GM23338 (cell line): ENCODE data around the gene CACNA1C. TPM values are rescaled to one million over a fixed set of nuclear protein-coding genes. Genes with fewer than 3 reads are reported as not detected.

Experiments used
- ATAC-seq: fragments of 200-7000 bp; cut with Tn5 transposase; 3 replicates; pipeline ENCODE4 v1.9.1; 2020
- DNase-seq: peaks from one replicate; pipeline ENCODE4 v3.0.0-alpha.2; 2015; ENCODE audit warnings: low spot score
- H2AFZ ChIP-seq: fragments of 200-600 bp; sonication (generic); 2 replicates; pipeline ENCODE4 v1.8.0; 2016; ENCODE audit warnings: antibody characterized with exemption, mild to moderate bottlenecking, moderate library complexity
- H3F3A ChIP-seq: fragments of 200-600 bp; sonication (generic); replicated peaks from 2 replicates; pipeline ENCODE4 v1.8.0; 2017; ENCODE audit warnings: antibody characterized with exemption, mixed run types, low read depth
- H3K27ac ChIP-seq: fragments of 200-600 bp; sonication (generic); 2 replicates; pipeline ENCODE4 v1.6.1; 2016; ENCODE audit warnings: low read depth
- H3K27me3 ChIP-seq: fragments of 200-600 bp; sonication (generic); 2 replicates; pipeline ENCODE4 v1.8.0; 2016; ENCODE audit warnings: mild to moderate bottlenecking, mixed run types, moderate library complexity; ENCODE audit not compliant: insufficient read depth
- H3K36me3 ChIP-seq: fragments of 200-600 bp; sonication (generic); 2 replicates; pipeline ENCODE4 v1.8.0; 2016; ENCODE audit warnings: mild to moderate bottlenecking; ENCODE audit not compliant: insufficient read depth
- H3K4me1 ChIP-seq: fragments of 200-600 bp; sonication (generic); 2 replicates; pipeline ENCODE4 v1.8.0; 2016; ENCODE audit warnings: mild to moderate bottlenecking, moderate library complexity; ENCODE audit not compliant: insufficient read depth
- H3K4me2 ChIP-seq: fragments of 200-600 bp; sonication (generic); 2 replicates; pipeline ENCODE4 v1.7.1; 2017; ENCODE audit warnings: mixed run types
- H3K4me3 ChIP-seq: fragments of 200-600 bp; sonication (generic); 2 replicates; pipeline ENCODE4 v1.6.1; 2016; ENCODE audit warnings: mixed run types
- H3K79me2 ChIP-seq: fragments of 200-600 bp; sonication (generic); replicated peaks from 2 replicates; pipeline ENCODE4 v1.8.0; 2017; ENCODE audit warnings: mild to moderate bottlenecking; ENCODE audit not compliant: insufficient read depth
- H3K9me2 ChIP-seq: fragments of 200-600 bp; sonication (generic); 2 replicates; pipeline ENCODE4 v1.8.0; 2017; ENCODE audit not compliant: insufficient read depth
- H4K20me1 ChIP-seq: fragments of 200-600 bp; sonication (generic); replicated peaks from 2 replicates; pipeline ENCODE4 v1.8.0; 2017; ENCODE audit warnings: mild to moderate bottlenecking; ENCODE audit not compliant: insufficient read depth
- H3K27ac Mint-ChIP-seq: 2 replicates; pipeline ENCODE4 v1.8.0; 2020; ENCODE audit warnings: inconsistent platforms, mild to moderate bottlenecking, moderate library complexity, mixed read lengths
- H3K27me3 Mint-ChIP-seq: 3 replicates; pipeline ENCODE4 v1.8.0; 2022; ENCODE audit warnings: low read depth, mild to moderate bottlenecking, moderate library complexity, mixed read lengths, inconsistent platforms; ENCODE audit not compliant: insufficient read depth, poor library complexity
- H3K36me3 Mint-ChIP-seq: 3 replicates; pipeline ENCODE4 v1.8.0; 2021; ENCODE audit warnings: low read depth, mild to moderate bottlenecking, inconsistent platforms, moderate library complexity, mixed read lengths
- H3K4me1 Mint-ChIP-seq: 3 replicates; pipeline ENCODE4 v1.8.0; 2020; ENCODE audit warnings: mild to moderate bottlenecking, inconsistent platforms, mixed read lengths
- H3K4me3 Mint-ChIP-seq: 3 replicates; pipeline ENCODE4 v1.8.0; 2021; ENCODE audit warnings: moderate library complexity, mild to moderate bottlenecking, inconsistent platforms, mixed read lengths
- H3K9me3 Mint-ChIP-seq: 3 replicates; pipeline ENCODE4 v1.8.0; 2020; ENCODE audit warnings: moderate library complexity, mild to moderate bottlenecking, inconsistent platforms, mixed read lengths
- CREB1 ChIP-seq: fragments of 250-450 bp; sonication (Bioruptor Pico); IDR thresholded peaks from 2 replicates; pipeline ENCODE4 v1.5.0; 2020; ENCODE audit warnings: low read depth, mild to moderate bottlenecking, moderate library complexity
- EZH2 ChIP-seq: fragments of 200-600 bp; sonication (generic); IDR thresholded peaks from one replicate; pipeline ENCODE4 v1.8.0; 2017; ENCODE audit warnings: antibody characterized with exemption, mild to moderate bottlenecking, low read depth; ENCODE audit not compliant: unreplicated experiment
- JUNB ChIP-seq: IDR thresholded peaks from one replicate; pipeline ENCODE4 v1.6.1; 2016; ENCODE audit warnings: antibody characterized with exemption; ENCODE audit not compliant: unreplicated experiment
- NANOG ChIP-seq: IDR thresholded peaks from 2 replicates; pipeline ENCODE4 v1.6.1; 2016; ENCODE audit warnings: antibody characterized with exemption, borderline replicate concordance
- POLR2AphosphoS5 ChIP-seq: IDR thresholded peaks from 2 replicates; pipeline ENCODE4 v1.6.1; 2016; ENCODE audit warnings: antibody characterized with exemption, low read depth
- STAT1 ChIP-seq: IDR thresholded peaks from one replicate; pipeline ENCODE4 v1.6.1; 2016; ENCODE audit warnings: antibody characterized with exemption; ENCODE audit not compliant: unreplicated experiment
- ZNF114 ChIP-seq: fragments of 250-450 bp; sonication (Bioruptor Pico); IDR thresholded peaks from 2 replicates; pipeline ENCODE4 v1.5.0; 2020; ENCODE audit warnings: mild to moderate bottlenecking, moderate library complexity
- ZNF331 ChIP-seq: fragments of 250-450 bp; sonication (Bioruptor Pico); IDR thresholded peaks from 2 replicates; pipeline ENCODE4 v1.5.0; 2020; ENCODE audit warnings: low read depth, mild to moderate bottlenecking, moderate library complexity
- polyA plus RNA-seq: library from polyadenylated mRNA; unstranded; fragments of >200 nt; fragmentation: Nextera tagmentation; extraction: Ambion mirVana; gene quantifications from 2 replicates; pipeline ENCODE4 v1.2.1, GENCODE V29; 2016
- total RNA-seq: library from RNA; depleted of rRNA; stranded (reverse); fragments of >200 nt; shearing (Covaris generic); gene quantifications from 2 replicates; pipeline ENCODE4 v1.2.3, GENCODE V29; 2014
- TF ChIP-seq, protein P1 (sequence below): IDR thresholded peaks from 2 replicates; pipeline ENCODE4 v1.6.1; 2016; ENCODE audit warnings: antibody characterized with exemption
- TF ChIP-seq, protein P2 (sequence below), 2 experiments: fragments of 200-600 bp in 1 of 2; sonication (generic) in 1 of 2; conservative IDR thresholded peaks; 2 replicates each; pipeline versions ENCODE4 v1.5.1 to v1.6.1; 2016 to 2017; ENCODE audit warnings: antibody characterized with exemption in 2 of 2, low read depth in 2 of 2, mild to moderate bottlenecking in 2 of 2, moderate library complexity in 1 of 2
- TF ChIP-seq, protein P3 (sequence below): fragments of 250-450 bp; sonication (Bioruptor Pico); IDR thresholded peaks from 2 replicates; pipeline ENCODE4 v1.5.0; 2020; ENCODE audit warnings: mild to moderate bottlenecking, moderate library complexity
- TF ChIP-seq, protein P4 (sequence below): IDR thresholded peaks from one replicate; pipeline ENCODE4 v1.6.1; 2018; ENCODE audit warnings: antibody characterized with exemption; ENCODE audit not compliant: unreplicated experiment

CACNA1C gene
- total and polyA plus RNA-seq, 2 experiments from 2014 or later = 0.78 to 2.1 TPM

DNA sequence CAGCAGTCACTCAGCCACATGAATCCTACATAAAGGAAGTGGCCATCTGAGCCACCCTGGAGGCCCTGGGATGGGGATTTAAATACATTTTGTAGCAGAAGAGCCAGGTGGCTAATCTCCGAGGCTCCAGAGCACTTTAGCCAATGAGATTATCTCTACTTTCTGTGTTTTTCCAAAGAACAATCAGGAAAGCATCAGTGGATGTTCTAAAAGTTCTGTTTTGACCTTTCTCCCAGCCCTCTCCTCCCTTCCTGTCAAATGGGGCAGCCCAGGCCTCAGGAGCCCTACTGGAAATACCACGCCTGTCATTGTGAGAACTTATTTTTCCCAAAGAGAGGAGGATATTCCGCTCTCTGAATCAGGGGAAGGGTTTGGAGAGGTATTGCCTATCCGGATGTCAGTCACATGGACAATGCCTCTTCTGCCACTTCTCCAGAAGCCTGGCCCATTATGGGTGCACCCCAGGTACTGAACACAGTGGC is 405.2 kb downstream of the CACNA1C start:
- no peaks in the 10 kb centered on the region for H3K36me3 Mint-ChIP-seq
- no peak overlapping the region for H3K27ac ChIP-seq

More for the DNA sequence above, 405.2 kb downstream of the CACNA1C start:
- Histone ChIP-seq H3K4me3 (no peak overlapping the region), H3F3A (no peaks in the 10 kb centered on the region), H3K4me1 (no peaks in the 10 kb centered on the region), H4K20me1 (no peaks in the 10 kb centered on the region), H3K9me2 (no peaks in the 10 kb centered on the region), H3K36me3 (no peaks in the 10 kb centered on the region), H2AFZ (no peak overlapping the region), H3K4me2 (no peak overlapping the region), H3K79me2 (no peaks in the 10 kb centered on the region), H3K27me3 (no peaks in the 10 kb centered on the region)
- TF ChIP-seq, protein P1, sequence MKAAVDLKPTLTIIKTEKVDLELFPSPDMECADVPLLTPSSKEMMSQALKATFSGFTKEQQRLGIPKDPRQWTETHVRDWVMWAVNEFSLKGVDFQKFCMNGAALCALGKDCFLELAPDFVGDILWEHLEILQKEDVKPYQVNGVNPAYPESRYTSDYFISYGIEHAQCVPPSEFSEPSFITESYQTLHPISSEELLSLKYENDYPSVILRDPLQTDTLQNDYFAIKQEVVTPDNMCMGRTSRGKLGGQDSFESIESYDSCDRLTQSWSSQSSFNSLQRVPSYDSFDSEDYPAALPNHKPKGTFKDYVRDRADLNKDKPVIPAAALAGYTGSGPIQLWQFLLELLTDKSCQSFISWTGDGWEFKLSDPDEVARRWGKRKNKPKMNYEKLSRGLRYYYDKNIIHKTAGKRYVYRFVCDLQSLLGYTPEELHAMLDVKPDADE = no peak
- TF ChIP-seq, protein P2, sequence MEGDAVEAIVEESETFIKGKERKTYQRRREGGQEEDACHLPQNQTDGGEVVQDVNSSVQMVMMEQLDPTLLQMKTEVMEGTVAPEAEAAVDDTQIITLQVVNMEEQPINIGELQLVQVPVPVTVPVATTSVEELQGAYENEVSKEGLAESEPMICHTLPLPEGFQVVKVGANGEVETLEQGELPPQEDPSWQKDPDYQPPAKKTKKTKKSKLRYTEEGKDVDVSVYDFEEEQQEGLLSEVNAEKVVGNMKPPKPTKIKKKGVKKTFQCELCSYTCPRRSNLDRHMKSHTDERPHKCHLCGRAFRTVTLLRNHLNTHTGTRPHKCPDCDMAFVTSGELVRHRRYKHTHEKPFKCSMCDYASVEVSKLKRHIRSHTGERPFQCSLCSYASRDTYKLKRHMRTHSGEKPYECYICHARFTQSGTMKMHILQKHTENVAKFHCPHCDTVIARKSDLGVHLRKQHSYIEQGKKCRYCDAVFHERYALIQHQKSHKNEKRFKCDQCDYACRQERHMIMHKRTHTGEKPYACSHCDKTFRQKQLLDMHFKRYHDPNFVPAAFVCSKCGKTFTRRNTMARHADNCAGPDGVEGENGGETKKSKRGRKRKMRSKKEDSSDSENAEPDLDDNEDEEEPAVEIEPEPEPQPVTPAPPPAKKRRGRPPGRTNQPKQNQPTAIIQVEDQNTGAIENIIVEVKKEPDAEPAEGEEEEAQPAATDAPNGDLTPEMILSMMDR (conservative IDR thresholded peaks at IDR 0.05; ENCODE audit: low read depth in 2 of 2) = no peak
- TF ChIP-seq, protein P3, sequence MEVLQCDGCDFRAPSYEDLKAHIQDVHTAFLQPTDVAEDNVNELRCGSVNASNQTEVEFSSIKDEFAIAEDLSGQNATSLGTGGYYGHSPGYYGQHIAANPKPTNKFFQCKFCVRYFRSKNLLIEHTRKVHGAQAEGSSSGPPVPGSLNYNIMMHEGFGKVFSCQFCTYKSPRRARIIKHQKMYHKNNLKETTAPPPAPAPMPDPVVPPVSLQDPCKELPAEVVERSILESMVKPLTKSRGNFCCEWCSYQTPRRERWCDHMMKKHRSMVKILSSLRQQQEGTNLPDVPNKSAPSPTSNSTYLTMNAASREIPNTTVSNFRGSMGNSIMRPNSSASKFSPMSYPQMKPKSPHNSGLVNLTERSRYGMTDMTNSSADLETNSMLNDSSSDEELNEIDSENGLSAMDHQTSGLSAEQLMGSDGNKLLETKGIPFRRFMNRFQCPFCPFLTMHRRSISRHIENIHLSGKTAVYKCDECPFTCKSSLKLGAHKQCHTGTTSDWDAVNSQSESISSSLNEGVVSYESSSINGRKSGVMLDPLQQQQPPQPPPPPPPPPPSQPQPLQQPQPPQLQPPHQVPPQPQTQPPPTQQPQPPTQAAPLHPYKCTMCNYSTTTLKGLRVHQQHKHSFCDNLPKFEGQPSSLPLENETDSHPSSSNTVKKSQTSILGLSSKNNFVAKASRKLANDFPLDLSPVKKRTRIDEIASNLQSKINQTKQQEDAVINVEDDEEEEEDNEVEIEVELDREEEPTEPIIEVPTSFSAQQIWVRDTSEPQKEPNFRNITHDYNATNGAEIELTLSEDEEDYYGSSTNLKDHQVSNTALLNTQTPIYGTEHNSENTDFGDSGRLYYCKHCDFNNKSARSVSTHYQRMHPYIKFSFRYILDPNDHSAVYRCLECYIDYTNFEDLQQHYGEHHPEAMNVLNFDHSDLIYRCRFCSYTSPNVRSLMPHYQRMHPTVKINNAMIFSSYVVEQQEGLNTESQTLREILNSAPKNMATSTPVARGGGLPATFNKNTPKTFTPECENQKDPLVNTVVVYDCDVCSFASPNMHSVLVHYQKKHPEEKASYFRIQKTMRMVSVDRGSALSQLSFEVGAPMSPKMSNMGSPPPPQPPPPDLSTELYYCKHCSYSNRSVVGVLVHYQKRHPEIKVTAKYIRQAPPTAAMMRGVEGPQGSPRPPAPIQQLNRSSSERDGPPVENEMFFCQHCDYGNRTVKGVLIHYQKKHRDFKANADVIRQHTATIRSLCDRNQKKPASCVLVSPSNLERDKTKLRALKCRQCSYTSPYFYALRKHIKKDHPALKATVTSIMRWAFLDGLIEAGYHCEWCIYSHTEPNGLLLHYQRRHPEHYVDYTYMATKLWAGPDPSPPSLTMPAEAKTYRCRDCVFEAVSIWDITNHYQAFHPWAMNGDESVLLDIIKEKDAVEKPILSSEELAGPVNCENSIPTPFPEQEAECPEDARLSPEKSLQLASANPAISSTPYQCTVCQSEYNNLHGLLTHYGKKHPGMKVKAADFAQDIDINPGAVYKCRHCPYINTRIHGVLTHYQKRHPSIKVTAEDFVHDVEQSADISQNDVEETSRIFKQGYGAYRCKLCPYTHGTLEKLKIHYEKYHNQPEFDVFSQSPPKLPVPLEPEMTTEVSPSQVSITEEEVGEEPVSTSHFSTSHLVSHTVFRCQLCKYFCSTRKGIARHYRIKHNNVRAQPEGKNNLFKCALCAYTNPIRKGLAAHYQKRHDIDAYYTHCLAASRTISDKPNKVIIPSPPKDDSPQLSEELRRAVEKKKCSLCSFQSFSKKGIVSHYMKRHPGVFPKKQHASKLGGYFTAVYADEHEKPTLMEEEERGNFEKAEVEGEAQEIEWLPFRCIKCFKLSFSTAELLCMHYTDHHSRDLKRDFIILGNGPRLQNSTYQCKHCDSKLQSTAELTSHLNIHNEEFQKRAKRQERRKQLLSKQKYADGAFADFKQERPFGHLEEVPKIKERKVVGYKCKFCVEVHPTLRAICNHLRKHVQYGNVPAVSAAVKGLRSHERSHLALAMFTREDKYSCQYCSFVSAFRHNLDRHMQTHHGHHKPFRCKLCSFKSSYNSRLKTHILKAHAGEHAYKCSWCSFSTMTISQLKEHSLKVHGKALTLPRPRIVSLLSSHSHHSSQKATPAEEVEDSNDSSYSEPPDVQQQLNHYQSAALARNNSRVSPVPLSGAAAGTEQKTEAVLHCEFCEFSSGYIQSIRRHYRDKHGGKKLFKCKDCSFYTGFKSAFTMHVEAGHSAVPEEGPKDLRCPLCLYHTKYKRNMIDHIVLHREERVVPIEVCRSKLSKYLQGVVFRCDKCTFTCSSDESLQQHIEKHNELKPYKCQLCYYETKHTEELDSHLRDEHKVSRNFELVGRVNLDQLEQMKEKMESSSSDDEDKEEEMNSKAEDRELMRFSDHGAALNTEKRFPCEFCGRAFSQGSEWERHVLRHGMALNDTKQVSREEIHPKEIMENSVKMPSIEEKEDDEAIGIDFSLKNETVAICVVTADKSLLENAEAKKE (CRISPR knock-in tag) = no peak
- TF ChIP-seq JUNB (no peak), ZNF114 (no peak), POLR2AphosphoS5 (no peak), ZNF331 (CRISPR knock-in tag) (no peak), STAT1 (no peak), NANOG (no peak), CREB1 (no peak), EZH2 (no peak)
- TF ChIP-seq, protein P4, sequence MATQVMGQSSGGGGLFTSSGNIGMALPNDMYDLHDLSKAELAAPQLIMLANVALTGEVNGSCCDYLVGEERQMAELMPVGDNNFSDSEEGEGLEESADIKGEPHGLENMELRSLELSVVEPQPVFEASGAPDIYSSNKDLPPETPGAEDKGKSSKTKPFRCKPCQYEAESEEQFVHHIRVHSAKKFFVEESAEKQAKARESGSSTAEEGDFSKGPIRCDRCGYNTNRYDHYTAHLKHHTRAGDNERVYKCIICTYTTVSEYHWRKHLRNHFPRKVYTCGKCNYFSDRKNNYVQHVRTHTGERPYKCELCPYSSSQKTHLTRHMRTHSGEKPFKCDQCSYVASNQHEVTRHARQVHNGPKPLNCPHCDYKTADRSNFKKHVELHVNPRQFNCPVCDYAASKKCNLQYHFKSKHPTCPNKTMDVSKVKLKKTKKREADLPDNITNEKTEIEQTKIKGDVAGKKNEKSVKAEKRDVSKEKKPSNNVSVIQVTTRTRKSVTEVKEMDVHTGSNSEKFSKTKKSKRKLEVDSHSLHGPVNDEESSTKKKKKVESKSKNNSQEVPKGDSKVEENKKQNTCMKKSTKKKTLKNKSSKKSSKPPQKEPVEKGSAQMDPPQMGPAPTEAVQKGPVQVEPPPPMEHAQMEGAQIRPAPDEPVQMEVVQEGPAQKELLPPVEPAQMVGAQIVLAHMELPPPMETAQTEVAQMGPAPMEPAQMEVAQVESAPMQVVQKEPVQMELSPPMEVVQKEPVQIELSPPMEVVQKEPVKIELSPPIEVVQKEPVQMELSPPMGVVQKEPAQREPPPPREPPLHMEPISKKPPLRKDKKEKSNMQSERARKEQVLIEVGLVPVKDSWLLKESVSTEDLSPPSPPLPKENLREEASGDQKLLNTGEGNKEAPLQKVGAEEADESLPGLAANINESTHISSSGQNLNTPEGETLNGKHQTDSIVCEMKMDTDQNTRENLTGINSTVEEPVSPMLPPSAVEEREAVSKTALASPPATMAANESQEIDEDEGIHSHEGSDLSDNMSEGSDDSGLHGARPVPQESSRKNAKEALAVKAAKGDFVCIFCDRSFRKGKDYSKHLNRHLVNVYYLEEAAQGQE = no peak
- Mint-ChIP-seq H3K4me1 (peaks cover 4% of the 10 kb centered on the region; the same call in 1 of the 3 replicates), H3K27me3 (no peaks in the 10 kb centered on the region), H3K4me3 (no peak overlapping the region), H3K9me3 (no peaks in the 10 kb centered on the region), H3K27ac (no peak overlapping the region)
- ATAC-seq = no peak
- DNase-seq = no peak
